Measurements from ENCODE around the gene SMIM32.

The SMIM32 gene

DNA sequence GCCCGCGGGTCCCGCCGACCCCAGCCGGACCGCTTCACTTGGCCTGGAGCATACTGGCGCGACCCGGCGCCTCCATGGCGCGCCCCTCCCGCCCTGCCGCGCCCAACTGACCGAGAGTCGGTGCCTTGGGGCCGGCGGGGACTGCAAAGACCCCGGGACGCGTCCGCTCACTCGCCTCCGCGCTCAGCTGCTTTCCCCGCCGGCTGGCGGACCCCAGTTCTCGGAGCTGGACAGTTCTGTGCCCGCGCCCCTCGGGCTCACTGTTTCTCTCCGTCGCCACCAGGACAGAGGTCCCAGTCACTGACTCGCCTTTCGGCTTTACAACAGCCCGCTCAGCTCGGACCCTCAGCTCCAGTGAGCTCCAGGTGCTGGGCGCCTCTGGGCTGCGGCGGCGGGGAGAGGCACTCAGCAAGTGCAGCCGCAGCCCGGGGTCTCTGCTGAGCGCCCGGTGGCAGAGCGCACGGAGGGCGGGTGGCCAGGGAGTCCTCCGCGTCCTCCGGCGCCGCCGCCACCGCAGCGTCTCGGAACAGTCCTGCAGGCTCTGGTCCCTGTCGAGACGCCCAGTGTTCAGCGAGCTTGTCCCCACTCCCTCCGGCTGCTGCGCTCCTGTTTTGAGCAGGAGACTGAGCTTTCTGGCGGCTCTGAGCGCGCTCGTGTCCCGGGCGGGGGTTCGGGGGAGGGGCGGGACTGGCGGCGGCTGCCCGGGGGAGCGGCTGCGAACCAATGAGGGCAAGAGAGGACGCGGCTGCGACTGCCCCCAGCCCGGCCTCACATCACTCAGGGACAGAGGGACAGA lies at the start of gene SMIM32:
TSS of gene SMIM32 (minus strand) at position 637 of the 796 bp plus-strand sequence. CDS start 638 bp downstream, outside the sequence.
- DNase-seq (ENCODE audit: low read depth): no peak

DNA sequence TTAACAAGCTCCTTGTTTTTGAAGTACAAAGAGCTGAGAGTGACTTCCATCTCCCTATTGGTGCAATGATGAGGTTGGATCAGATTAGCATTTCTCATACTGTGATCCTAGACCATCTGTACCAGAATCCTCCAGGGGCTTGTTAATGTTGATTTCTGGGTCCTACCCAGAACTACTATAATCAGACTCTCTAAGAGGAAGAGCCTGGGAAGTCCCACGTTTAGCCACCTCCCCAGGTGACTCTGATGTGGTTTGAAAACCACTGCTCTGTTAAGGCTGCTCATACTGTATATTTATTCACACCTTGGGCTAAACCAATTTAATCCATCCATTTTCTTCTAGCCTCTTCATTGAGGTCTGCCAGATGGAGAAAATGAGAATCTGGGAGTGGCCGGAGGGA lies 49.6 kb upstream of the SMIM32 start:
- no peak for DNase-seq (ENCODE audit: low read depth)

DNA sequence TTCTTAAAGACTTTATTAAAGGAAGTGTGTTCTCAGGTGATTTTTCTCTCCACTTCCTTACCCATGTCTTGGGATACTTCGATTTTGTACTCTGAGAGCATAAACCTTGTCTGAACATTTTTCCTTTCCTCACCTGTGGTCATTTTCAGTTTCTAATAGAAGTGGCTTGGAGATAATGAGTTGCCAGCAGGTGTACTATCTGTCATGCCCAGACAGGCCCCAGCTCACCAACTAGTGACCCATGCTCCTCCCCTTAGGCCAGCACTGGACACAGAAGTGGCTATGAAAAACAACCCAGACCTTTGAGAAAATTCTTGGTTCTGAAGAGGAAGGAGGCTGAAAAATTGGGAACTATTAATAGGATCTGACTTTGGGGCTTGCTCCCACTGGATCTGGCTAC lies 49.2 kb upstream of the SMIM32 start:
- DNase-seq (ENCODE audit: low read depth): no peak

DNA sequence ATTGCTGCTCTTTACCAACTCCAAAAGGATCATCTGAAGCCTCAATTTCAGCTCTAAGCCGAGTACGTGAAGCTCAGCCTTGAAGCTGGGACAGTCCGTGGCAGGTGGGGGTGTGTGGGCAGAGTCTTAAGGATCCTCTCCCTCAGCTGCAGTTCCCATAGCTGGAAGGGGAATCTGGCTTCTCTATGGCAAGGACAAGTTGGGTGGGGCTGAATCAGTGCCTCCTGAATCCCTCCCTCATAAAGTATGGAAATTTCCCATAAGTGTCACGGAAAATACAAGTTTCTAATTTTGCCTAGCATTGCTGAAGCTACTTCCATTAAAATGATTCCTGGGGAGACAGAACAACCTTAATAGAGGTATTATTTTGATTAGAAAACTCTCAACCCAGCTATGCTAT lies 47.9 kb upstream of the SMIM32 start:
- no peak for DNase-seq (ENCODE audit: low read depth)

DNA sequence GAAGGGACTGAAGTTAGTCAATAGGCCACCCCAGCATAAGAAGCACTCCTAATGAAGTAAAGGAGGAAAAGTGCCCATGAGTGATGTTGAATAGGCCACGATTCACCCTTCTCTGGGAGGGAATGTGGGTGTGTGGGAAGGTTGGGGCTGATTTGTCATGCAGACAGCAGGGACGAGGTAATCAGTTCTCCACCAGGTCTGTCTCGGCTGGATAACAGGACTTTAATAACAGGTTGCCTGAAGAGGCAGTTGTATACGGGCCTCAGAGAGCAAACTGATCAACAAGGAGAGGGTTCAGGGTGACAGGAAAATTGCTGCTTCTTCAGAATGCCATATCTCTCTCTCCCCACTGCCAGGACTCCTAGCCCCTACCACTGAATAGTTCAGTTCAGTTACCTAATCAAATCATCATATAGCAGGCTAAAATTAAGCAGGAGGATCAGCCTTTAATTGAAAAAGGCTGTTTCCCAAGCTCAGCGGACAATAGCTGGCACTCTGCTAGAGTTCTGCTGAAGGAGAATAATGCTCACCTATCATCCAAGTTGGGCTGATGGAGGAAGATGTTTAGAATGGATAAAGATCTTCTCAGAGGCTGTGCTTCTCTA lies 43.6 kb upstream of the SMIM32 start:
- DNase-seq (ENCODE audit: low read depth): no peak

DNA sequence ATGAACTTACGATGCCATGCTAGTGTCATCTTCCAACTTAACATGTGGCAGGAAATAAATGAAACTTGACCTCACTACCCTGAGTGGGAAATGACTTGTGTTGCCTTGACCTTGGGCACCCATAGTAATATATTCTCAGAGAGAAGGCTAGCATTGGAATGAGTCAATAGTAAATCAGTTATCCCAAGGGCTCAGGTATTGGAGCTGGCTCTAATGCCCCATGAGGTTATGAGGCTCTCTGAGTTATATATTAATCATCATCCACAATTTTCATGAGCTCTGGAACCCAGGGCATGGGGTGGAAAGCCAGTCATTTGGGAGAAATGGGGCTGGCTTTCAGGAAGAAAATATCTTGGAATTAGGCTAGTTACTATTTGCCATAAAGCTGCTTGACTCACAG lies 42.4 kb upstream of the SMIM32 start:
- no peak for DNase-seq (ENCODE audit: low read depth)

DNA sequence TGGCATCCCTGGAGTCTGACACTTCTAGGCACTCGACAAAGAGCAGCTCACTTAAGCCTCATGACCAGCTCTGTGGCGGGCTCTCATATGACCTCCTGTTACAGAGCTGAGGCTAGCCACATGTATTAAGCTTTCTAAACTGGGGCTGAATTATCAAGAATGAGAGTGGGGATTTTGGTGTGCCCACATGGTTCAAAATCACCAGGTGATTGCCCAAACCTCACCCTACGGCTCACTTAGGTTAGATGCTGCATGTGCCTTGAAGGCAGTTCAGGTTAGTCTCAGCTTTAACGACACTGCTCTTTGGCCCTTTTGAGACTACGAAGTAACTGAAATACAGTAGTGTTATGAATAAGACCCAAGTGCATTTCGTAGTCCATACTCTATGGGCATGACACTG lies 39.4 kb upstream of the SMIM32 start:
- DNase-seq (ENCODE audit: low read depth): no peak

DNA sequence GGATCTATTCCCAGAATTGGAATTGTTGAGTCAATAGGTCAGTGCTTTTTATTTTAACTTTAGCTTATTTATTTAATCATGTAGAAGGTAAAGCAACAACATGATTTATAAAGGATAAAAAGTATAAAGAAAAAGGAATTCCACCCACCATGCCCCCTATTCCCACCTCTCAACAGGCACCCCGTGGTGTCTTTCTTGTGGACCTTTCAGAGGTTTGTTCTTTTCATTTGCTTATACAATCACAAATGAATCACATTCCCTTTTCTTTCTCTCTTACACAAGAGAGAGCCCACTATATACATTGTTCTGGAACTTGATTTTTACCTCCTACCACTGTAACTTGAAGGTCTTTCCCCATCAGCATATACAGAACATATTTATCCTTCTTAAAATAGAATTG lies 37.2 kb upstream of the SMIM32 start:
- DNase-seq (ENCODE audit: low read depth): no peak

DNA sequence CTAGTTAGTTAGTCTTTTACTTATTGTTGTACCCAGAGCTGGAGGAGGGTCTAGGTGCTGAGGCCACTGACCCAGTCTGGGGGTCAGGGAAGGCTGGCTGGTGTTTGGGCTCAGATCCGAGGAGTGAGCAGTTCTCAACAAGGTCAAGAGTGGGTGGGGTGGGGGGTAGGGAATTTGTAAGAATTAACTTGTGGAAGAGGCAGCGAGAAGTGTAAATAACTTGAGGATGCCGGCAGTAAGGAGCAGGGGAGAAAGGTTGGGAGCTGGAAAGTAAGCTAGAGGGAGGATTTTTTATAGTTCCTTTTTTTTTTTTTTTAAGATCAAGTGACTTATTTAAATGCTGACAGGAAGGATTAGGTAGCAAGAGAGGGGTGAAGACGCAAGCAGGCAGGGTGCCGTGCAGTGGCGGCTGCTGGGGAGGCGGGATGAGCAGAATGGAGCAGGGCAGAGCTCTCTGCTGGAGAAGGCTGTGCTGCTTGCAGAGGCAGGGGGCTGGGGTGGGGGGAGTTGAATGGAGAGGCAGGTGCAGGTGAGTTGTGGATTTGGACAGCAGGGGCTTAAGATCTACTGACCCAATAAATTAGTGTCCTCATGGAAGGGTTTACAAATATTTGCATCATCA lies 35.3 kb upstream of the SMIM32 start:
- DNase-seq (ENCODE audit: low read depth): no peak

DNA sequence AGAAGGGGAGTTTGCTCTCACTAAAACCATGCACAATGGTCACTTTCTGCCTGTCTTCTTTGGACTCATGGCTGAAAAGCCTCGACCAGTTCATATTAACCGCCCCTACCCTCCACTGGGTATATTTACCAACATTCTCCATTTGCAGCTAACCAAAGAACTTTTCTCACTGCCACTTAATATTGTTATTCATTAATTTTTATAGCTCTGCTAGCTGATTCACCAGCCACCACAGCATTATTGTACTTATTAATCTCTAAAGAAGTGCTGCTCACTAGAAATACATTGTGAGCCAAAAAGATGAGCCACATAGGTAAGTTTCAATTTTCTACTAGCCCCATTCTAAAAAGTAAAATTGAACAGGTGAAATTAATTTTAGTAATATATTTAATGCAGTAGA lies 33.4 kb upstream of the SMIM32 start:
- no peak for DNase-seq (ENCODE audit: low read depth)

DNA sequence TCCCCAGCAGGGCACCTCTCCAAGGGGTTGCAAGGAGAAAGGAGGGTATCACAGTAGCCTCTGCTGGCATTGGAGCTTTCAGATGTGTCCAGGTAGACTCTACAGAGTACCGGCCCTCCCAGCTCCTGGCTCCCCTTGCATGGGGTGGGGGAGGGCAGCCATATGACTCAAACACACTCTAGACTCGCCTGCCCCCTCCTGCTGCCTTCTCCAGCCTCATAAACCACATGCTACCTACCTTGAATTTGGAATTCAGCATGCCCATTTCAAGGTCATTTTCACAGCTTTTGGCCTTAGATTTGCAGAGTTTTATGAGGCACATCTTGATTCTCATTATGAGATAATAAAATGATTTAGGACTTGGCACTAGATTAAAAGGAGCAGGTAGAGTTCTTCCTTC lies 32.8 kb upstream of the SMIM32 start:
- DNase-seq (ENCODE audit: low read depth): no peak

DNA sequence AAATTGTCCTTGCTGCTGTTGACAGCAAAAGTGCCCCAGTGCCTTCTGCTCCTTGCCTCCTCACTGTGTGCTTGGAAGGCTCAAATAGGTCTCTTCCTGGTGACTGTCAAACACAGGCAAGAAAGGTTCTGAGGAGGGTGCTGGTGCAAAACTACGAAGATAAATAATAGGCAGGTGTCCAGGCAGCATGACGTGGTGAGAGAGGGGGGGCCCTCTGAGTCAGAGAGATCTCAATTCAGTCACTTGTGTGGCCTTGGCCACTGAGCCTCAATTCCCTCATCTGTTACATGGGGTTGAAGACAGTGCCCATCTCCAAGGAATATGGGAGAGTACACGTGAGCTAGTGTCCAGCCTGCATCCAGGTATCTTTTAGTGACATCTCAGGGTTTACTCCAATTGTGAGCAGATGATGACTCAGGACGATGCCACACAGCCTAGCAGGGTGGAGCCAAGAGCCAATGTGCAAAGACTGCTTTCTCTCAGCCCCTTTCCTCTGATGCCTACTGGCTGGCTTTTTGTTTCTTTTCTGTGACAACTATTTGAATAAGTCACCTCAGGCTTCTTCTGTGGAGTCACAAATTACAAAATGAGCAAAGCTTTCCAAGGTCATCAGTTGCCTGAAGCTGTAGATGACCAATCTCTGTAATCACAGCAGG lies 29.7 kb upstream of the SMIM32 start:
- DNase-seq (ENCODE audit: low read depth): no peak

DNA sequence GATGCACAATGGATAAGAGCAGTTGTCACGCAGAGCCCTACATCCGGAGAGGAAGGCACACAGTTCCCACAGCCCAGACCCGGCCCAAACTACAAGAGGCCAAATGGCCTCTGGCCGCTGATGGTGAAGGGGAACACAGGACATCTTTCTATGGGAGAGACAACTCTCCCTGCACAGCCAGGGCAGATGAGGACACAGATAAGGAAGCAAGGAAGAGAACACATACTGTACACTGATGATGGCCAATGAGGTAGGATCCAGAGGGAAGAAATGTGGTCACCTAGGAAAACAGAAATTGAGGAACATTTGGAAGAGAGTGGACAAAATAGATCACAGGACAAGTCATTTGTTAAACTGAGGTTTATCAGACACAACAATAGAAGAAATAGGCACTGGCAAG lies 28.4 kb upstream of the SMIM32 start:
- DNase-seq (ENCODE audit: low read depth): no peak

DNA sequence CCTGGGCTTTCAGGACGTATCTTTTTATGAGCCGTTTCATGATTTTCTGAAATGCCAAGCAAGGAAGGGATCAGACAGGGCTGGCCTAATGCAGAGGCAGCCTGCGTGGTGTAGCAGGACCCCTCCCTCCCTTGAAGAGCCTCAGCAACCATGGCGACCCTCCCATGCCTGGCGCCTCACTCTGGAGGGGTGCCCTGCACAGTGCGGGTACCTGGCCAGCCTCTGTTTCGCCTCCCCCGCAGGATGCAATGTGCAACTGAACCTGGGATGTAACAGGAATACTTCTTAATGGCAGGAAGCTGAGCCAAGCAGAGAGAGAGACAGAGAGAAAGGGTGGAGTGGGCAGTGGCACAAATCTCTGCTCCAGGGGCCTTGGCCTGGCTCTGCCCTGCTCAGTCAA lies 23.3 kb upstream of the SMIM32 start:
- DNase-seq (ENCODE audit: low read depth): no peak

DNA sequence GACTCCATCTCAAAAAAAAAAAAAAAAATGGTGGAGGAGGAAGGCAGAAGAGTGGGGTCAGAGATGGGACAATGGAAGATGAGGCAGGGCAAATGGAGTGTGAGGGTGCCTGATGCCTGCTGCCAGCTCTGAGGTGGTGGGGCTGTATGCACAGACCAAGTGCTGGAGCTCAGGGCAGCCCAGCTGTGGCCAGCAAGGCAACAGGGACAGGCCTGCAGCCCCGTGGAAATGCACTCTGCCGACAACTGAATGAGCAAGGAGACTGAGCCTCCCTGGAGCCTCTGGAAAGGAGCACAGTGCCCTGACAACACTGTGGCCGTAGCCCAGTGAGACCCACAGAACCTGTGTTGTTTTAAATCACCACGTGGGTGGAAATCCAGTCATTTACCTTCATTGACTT lies 22.9 kb upstream of the SMIM32 start:
- DNase-seq (ENCODE audit: low read depth): no peak

DNA sequence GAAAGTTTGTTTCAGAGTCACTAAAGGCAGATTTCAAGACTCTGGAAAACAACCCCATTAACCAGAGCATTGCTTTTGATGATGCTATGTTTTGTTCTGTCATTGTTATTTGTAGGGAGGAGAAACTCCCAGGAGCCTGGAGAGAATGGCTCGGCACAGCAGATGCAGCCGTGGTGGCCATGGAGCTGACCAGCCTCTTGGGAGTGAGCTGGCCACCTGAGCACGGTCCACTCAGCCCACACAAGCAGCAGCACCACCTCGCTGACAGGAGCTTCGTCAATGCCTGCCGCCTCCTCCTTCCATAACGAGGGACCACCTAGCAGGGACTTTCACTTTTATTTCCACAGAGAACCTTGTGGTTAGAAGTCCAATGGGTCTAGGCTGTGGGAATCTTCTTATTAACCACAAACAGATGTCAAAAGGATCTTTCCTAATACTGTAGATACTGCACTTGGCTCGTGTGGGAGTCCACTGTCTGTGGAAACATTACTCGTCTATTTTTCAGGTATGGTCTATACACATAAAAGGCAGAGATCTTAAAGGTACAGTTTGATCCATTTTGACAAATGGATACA lies 21.0 kb upstream of the SMIM32 start:
- no peak for DNase-seq (ENCODE audit: low read depth)

DNA sequence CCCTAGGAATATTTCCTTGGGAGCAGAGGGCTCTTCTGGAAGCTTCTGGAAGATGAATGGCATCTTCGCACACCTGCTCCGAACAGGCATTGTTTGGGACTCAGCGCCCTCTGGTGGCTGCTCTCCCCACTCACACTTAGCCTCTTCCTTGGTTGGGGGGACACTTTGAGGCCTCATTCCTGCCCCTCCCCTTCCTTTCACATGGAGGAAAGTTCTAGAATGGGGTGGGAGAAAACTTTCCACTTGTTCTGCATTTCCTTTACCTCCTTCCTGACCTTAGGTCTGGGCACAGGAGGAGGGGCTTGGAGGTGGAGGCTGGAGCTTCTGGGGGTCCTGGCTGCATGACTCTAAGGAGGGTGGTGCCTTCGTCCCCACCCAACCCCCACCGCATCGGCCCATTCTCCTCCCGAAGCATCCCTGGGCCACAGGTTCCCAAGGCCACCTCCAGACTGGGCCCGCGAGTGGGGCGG lies 19.3 kb upstream of the SMIM32 start:
- peak; percentile 30 for DNase-seq (ENCODE audit: low read depth)

DNA sequence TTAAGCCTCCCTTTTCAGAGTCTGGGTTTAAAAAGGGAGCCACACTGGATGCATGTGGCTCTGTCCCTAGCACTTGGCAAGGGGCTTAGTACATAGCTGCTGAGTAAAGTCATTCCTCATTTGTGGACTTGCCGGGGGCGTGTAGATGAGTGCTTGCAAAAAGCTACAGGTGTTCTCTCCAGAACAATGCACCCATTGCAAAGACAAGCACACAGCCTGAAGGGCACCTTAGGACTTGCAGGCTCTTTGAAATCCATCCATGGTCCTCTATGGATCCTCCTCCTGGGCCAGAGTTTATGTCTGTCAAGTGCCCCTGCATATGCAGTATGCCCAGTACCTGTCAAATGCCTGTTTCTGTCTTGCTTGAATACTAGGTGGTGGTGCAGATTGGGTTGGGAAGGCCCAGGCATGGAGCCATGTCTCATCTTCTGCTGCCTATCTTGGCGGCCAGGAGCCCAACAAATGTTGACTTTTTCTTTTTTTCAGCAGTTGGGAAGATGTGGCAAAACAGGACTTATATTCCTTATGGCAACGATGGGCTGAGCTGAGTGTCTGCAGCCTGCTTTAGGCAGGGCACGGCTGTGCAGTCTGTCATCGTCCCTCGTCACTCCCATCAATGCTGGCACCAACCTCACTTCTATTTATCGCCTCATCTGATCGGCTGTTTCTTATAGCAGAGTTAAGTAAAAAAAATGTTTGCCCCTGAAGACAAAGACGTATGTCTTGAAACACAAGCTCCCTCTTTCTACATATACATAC lies 18.5 kb upstream of the SMIM32 start:
- no peak for DNase-seq (ENCODE audit: low read depth)

DNA sequence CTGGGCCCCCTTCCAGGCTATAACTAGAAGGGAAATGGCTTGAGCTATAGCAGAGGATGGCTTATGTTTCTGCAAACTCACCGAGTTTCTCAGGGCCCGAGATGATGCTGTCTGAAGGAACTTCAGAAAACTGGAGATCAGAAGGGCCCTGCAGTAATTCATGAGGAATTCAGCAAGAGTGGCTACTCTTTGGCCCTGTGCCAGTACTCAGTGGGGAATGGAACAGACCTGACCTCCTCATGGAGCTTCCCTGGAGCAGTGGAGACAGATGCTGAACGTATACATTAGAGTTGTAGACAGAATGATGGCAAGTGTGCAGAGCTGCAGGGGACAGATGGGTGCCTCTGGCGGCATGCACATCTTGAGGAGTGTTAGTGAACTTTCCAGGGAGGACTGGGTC lies 17.3 kb upstream of the SMIM32 start:
- DNase-seq (ENCODE audit: low read depth): no peak

DNA sequence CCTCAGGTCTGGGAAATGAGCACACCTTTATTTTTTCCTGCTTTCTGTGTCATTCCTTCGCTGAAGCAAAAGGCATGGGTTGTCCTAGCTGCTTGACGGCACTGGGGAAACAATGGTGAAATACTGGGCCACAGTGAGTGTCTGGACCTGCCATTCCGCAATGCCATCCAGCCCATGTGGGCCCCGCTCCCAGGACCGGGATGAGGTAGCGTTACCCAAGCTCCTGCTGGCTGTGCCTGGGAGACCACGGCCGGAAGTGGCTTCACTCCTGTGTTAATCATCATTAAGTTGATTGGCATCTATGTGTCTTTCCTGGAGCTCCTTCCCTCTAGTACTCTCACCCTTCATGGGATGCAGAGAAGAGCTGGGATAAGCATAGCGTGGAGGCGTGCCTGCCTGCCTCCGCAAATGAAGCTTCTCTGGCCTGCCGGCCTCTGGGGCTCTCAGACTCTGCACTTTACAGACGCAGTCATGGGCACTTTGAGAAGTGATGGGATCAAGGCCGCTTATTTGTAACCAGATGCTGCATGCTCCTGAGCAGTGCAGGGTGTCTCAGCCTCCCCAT lies 16.5 kb upstream of the SMIM32 start:
- no peak for DNase-seq (ENCODE audit: low read depth)

DNA sequence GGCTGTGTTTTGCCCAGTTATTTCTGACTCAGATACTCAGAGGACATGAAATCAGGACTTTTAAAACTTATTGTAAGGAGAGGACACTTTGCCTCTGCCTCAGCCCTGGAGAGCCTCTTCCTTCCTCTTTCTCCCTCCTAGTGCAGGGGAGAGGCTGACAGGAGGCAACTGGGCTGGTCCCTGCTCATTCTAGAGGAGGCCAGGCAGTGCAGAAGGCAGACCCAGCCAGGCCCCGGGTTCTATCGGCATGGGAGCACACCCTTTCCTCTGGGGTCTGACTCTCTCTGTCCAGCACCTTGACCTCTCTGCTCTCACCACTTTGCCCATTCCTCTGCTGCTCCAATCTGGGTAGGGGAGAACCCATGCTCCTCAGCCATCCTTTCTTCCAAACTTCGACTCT lies 16.0 kb upstream of the SMIM32 start:
- no peak for DNase-seq (ENCODE audit: low read depth)
